Pancreas (tissue), 10 donors: ENCODE data around the gene GPR173. TPM values are rescaled to one million over a fixed set of nuclear protein-coding genes. Genes with fewer than 3 reads are reported as not detected.

ENCODE experiments used
- ATAC-seq, 4 donors: fragments of 200-7000 bp; cut with Tn5 transposase; one replicate each; pipeline versions ENCODE4 v1.8.0 to v1.9.1; 2020; ENCODE audit warnings: mild to moderate bottlenecking in 4 of 4, moderate library complexity in 4 of 4
- DNase-seq, 6 donors: peaks; one replicate each; pipeline ENCODE4 v3.0.0-alpha.2; 2020
- FAIRE-seq: peaks from 2 replicates; lab custom pipeline; 2012; peaks lifted over from hg19 to GRCh38; lab: Jason Lieb, UNC
- H3K27ac ChIP-seq, 4 donors: fragments of 200-600 bp; sonication (generic); 1 replicate in 3 of 4; 2 replicates in 1 of 4; pipeline versions ENCODE4 v1.5.0 to v1.8.0; 2020
- H3K27me3 ChIP-seq, 4 donors: fragments of 200-600 bp; one replicate each; pipeline ENCODE4 v1.8.0; 2021
- H3K36me3 ChIP-seq, 3 donors: fragments of 200-600 bp; sonication (generic) in 1 of 3; one replicate each; pipeline versions ENCODE4 v1.5.0 to v1.8.0; 2020 to 2021
- H3K4me1 ChIP-seq, 3 donors: fragments of 200-600 bp; one replicate each; pipeline ENCODE4 v1.8.0; 2021
- H3K4me3 ChIP-seq, 4 donors: fragments of 200-600 bp; sonication (generic) in 2 of 4; one replicate each; pipeline versions ENCODE4 v1.5.0 to v1.8.0; 2020 to 2021
- H3K9me3 ChIP-seq, 4 donors: fragments of 200-600 bp; one replicate each; pipeline ENCODE4 v1.8.0; 2021
- CTCF ChIP-seq, 4 donors: fragments of 200-600 bp; sonication (generic) in 3 of 4; IDR thresholded peaks; one replicate each; pipeline versions ENCODE4 v1.5.0 to v1.8.0; 2021; ENCODE audit warnings: antibody characterized with exemption in 4 of 4
- WGBS, 2 donors: extraction: QIAGEN DNeasy Blood & Tissue Kit; methylation state at CpG; one replicate each; pipeline ENCODE4 v1.1.7; 2013; 5-methylcytosine and 5-hydroxymethylcytosine counted together
- intact Hi-C, 3 donors: fragments of 100-400 bp; cut with DNase I; formaldehyde crosslinking; loops; one replicate each; pipeline versions ENCODE4 v1.11.1 to v1.14.2; 2022
- polyA plus RNA-seq, 2 donors: library from polyadenylated mRNA; stranded (reverse); fragments of 200-250 nt; gene quantifications; one replicate each; pipeline ENCODE4 v1.2.3, GENCODE V29; 2013
- total RNA-seq, 6 donors: library from RNA; stranded (reverse); fragmentation: NEBNext Ultra II Directional in 4 of 6; extraction: Animal tissue kit (Norgen Biotek cat#: 25700) in 4 of 6; gene quantifications; one replicate each; pipeline versions ENCODE4 v1.2.1 to v1.2.4, GENCODE V29; 2021 to 2023
- donor health status: healthy with polysubstance abuse.
- donor health status: DM: no; HTN: no; CAD: no; lungs with moderate emphysema.
- donor health status: DM: no; HTN: no; CAD: no.
- donor health status: control.
- donor health status: control.
- donor health status: Bipolar disorder and iron deficiency.
- donor health status: DM: yes; HTN: yes; CAD: no.
- donor health status: DM: no; HTN: no; CAD: no.
- donor health status: DM: no; HTN: no; CAD: no.
- donor health status: DM: yes; HTN: yes; CAD: no.

The GPR173 gene
- total and polyA plus RNA-seq, 8 donors: 0.20 to 1.9 (median 0.54) TPM

- Histone ChIP-seq H3K27ac (no peak overlapping the region), H3K4me3 (no peak overlapping the region), H3K4me1 (no peaks in the 10 kb centered on the region), H3K9me3 (no peaks in the 10 kb centered on the region), H3K27me3 (peaks cover 0 to 28% (median 2%) of the 10 kb centered on the region in 4 donors), H3K36me3 (no peaks in the 10 kb centered on the region)
- DNase-seq: no peak
- WGBS, 2 donors: 50 to 67% methylated on average over 4 of the region's 4 CpGs
- intact Hi-C loops: no loop called here
- TF ChIP-seq CTCF (IDR thresholded peaks at IDR 0.05): no peak
- FAIRE-seq: no peak
- ATAC-seq: no peak
Measured at GRCh38 chrX:53004038-53004437, 44.6 kb upstream of the GPR173 start.

GRCh38 chrX:53004811-53005210 is 43.8 kb upstream of the GPR173 start:
- 13 to 31% methylated on average over 4 of the region's 4 CpGs for whole genome bisulfite sequencing, 2 donors
- FAIRE-seq: no peak
- Histone ChIP-seq H3K27me3 (peaks cover 0 to 28% (median 2%) of the 10 kb centered on the region in 4 donors), H3K4me3 (no peak overlapping the region), H3K36me3 (no peaks in the 10 kb centered on the region), H3K4me1 (no peaks in the 10 kb centered on the region), H3K27ac (no peak overlapping the region), H3K9me3 (no peaks in the 10 kb centered on the region)
- no peak for DNase-seq
- intact Hi-C loops: no loop called here
- no peak for TF ChIP-seq CTCF (IDR thresholded peaks at IDR 0.05)
- ATAC-seq: no peak

- Histone ChIP-seq H3K4me1 (no peaks in the 10 kb centered on the region), H3K27me3 (peaks cover 0 to 27% (median 2%) of the 10 kb centered on the region in 4 donors), H3K9me3 (no peaks in the 10 kb centered on the region), H3K27ac (no peak overlapping the region), H3K36me3 (no peaks in the 10 kb centered on the region), H3K4me3 (no peak overlapping the region)
- FAIRE-seq (no peak), ATAC-seq (no peak), DNase-seq (no peak)
- intact Hi-C loops: no loop called here
- no peak for TF ChIP-seq CTCF (IDR thresholded peaks at IDR 0.05)
- WGBS, 2 donors: 25 to 32% methylated on average over 3 of the region's 3 CpGs
Measured at GRCh38 chrX:53005327-53005726, 43.3 kb upstream of the GPR173 start.

- Histone ChIP-seq H3K27me3 (peaks cover 0 to 11% (median 4%) of the 10 kb centered on the region in 4 donors), H3K4me3 (no peak overlapping the region), H3K36me3 (no peaks in the 10 kb centered on the region), H3K9me3 (no peaks in the 10 kb centered on the region), H3K4me1 (no peaks in the 10 kb centered on the region), H3K27ac (no peak overlapping the region)
- 66 to 89% methylated on average over 1 of the region's 1 CpG for WGBS, 2 donors
- ATAC-seq: no peak
- DNase-seq: no peak
- intact Hi-C loops: no loop called here
- no peak for TF ChIP-seq CTCF (IDR thresholded peaks at IDR 0.05)
- FAIRE-seq: no peak
Measured at GRCh38 chrX:53009032-53009431, 39.6 kb upstream of the GPR173 start.

- no peaks in the 10 kb centered on the region for H3K9me3 ChIP-seq
- H3K27me3 ChIP-seq: peaks cover 0 to 6% (median 3%) of the 10 kb centered on the region in 4 donors
- WGBS, 2 donors: 88 to 90% methylated on average over 1 of the region's 1 CpG
- ATAC-seq (no peak), FAIRE-seq (no peak), DNase-seq (no peak)
- no peak for TF ChIP-seq CTCF (IDR thresholded peaks at IDR 0.05)
- no peaks in the 10 kb centered on the region for H3K36me3 ChIP-seq
- H3K27ac ChIP-seq: no peak overlapping the region
- H3K4me3 ChIP-seq: no peak overlapping the region
- intact Hi-C loops: no loop called here
- no peaks in the 10 kb centered on the region for H3K4me1 ChIP-seq
Measured at GRCh38 chrX:53013291-53013690, 35.3 kb upstream of the GPR173 start.
